Activated CD4-positive, alpha-beta T cell treated with anti-CD3 and anti-CD28 coated beads, Interleukin-2, amount 10 ng/mL, durations not matched to agents 7 days and 5 days (primary cell): ENCODE data around the gene LITAF. TPM values are rescaled to one million over a fixed set of nuclear protein-coding genes. Genes with fewer than 3 reads are reported as not detected.

Source experiments
- CTCF ChIA-PET: fragments of 350-600 bp; sonication (Branson Sonifier 250); formaldehyde crosslinking; loops from one replicate; lab custom pipeline; 2021; ENCODE audit warnings: antibody characterized with exemption; lab: Charles Lee
- POLR2A ChIA-PET: fragments of 350-600 bp; sonication (Branson Sonifier 250); formaldehyde crosslinking; loops from one replicate; lab custom pipeline; 2021; ENCODE audit warnings: antibody characterized with exemption; lab: Charles Lee
- DNase-seq: peaks from one replicate; pipeline ENCODE4 v3.0.0-alpha.2; 2020
- H3K27ac Mint-ChIP-seq: one replicate; pipeline ENCODE4 v1.8.0; 2021; ENCODE audit warnings: mild to moderate bottlenecking, moderate library complexity, mixed read lengths
- H3K27me3 Mint-ChIP-seq: one replicate; pipeline ENCODE4 v1.8.0; 2021; ENCODE audit warnings: mixed read lengths
- H3K36me3 Mint-ChIP-seq: one replicate; pipeline ENCODE4 v1.8.0; 2021; ENCODE audit warnings: low read depth, mixed read lengths
- H3K4me1 Mint-ChIP-seq: one replicate; pipeline ENCODE4 v1.8.0; 2021; ENCODE audit warnings: mixed read lengths
- H3K4me3 Mint-ChIP-seq: one replicate; pipeline ENCODE4 v1.8.0; 2021; ENCODE audit warnings: mild to moderate bottlenecking, moderate library complexity, mixed read lengths
- H3K9me3 Mint-ChIP-seq: one replicate; pipeline ENCODE4 v1.8.0; 2021; ENCODE audit warnings: mixed read lengths
- total RNA-seq, 2 experiments: library from RNA; stranded (reverse); gene quantifications; one replicate each; pipeline ENCODE4 v1.2.3, GENCODE V29; 2021

The LITAF gene
- total RNA-seq, 2 experiments from 2014 or later = 133 to 141 TPM

GRCh38 chr16:11499295-11500089 lies 87.2 kb downstream of the LITAF start:
- POLR2A ChIA-PET = no interaction called here
- H3K9me3 Mint-ChIP-seq = no peaks in the 10 kb centered on the region
- DNase-seq = no peak
- no peak overlapping the region for H3K27ac Mint-ChIP-seq
- CTCF ChIA-PET = interaction anchor here (0.6 kb wide), 1 partner anchor 156 kb away, joined by 3 read pairs; no protein-coding TSS in a partner anchor
- H3K4me3 Mint-ChIP-seq = no peak overlapping the region
- H3K36me3 Mint-ChIP-seq = no peaks in the 10 kb centered on the region
- H3K4me1 Mint-ChIP-seq = peaks cover 36% of the 10 kb centered on the region
- no peaks in the 10 kb centered on the region for H3K27me3 Mint-ChIP-seq

- Mint-ChIP-seq H3K27me3 (no peaks in the 10 kb centered on the region), H3K4me1 (peaks cover 36% of the 10 kb centered on the region), H3K27ac (no peak overlapping the region), H3K36me3 (no peaks in the 10 kb centered on the region), H3K4me3 (no peak overlapping the region), H3K9me3 (no peaks in the 10 kb centered on the region)
- ChIA-PET CTCF (interaction anchor here (1.5 kb wide), 1 partner anchor 32 kb away, joined by 3 read pairs; no protein-coding TSS in a partner anchor), POLR2A (no interaction called here)
- DNase-seq = no peak
These were observed 88.0 kb downstream of the LITAF start for GRCh38 chr16:11498683-11499082.

GRCh38 chr16:11497851-11498289 lies 88.8 kb downstream of the LITAF start:
- POLR2A ChIA-PET = interaction anchor here (0.7 kb wide), 1 partner anchor 90 kb away, joined by 11 read pairs; no protein-coding TSS in a partner anchor
- Mint-ChIP-seq H3K36me3 (peaks cover under 1% of the 10 kb centered on the region), H3K9me3 (peaks cover 2% of the 10 kb centered on the region), H3K27me3 (no peaks in the 10 kb centered on the region), H3K4me1 (peaks cover 40% of the 10 kb centered on the region), H3K27ac (peak overlapping the region; percentile 54), H3K4me3 (no peak overlapping the region)
- no peak for DNase-seq
- CTCF ChIA-PET = interaction anchor here (0.8 to 1.5 kb wide), 2 partner anchors 8 to 33 kb away, joined by 3 read pairs; no protein-coding TSS in a partner anchor

Other genes starting within 250 kb of the LITAF start
- gene RMI2, start 241.5 kb downstream of the LITAF start, total RNA-seq = 10 to 100 TPM; 53.5 to 55.1 TPM
- 10 to 100 TPM; 21.7 to 23.4 TPM for gene SNN, start 81.5 kb upstream of the LITAF start, total RNA-seq
- gene TXNDC11, start 155.9 kb upstream of the LITAF start, total RNA-seq = 10 to 100 TPM; 38.5 to 42.7 TPM
- gene ZC3H7A, start 210.3 kb upstream of the LITAF start, total RNA-seq = 10 to 100 TPM; 68.0 to 76.9 TPM